Activated CD8-positive, alpha-beta memory T cell treated with anti-CD3 and anti-CD28 coated beads, Interleukin-2, amount 50 U/mL, for 48 hours (primary cell): ENCODE measurements around the gene NEDD8.
"Not testable (repeated sequence)": the region's sequence is repeated elsewhere in the genome, so short reads cannot be mapped to it uniquely, and the experiment has no call there.

ENCODE experiments used
- DNase-seq: peaks from one replicate; pipeline ENCODE4 v3.0.0-alpha.2; 2020

Gene NEDD8

GRCh38 chr14:24216876-24217275 lies 15.3 kb downstream of the NEDD8 start:
- not testable (repeated sequence) for DNase-seq

GRCh38 chr14:24216345-24216699 lies 15.8 kb downstream of the NEDD8 start:
- DNase-seq: no peak

GRCh38 chr14:24215495-24216344 lies 16.4 kb downstream of the NEDD8 start, which contains the start of gene MDP1:
Gene MDP1, minus strand, starts transcription at chr14:24216066. Its CDS starts 111 bp downstream, at chr14:24215955.
- DNase-seq: peak; percentile 89

GRCh38 chr14:24213866-24214662 lies 18.1 kb downstream of the NEDD8 start:
- DNase-seq: no peak

GRCh38 chr14:24212924-24213865 lies 19.0 kb downstream of the NEDD8 start, which contains the start of gene CHMP4A:
Gene CHMP4A, minus strand, starts transcription at chr14:24213488. Its CDS starts 49 bp downstream, at chr14:24213439.
- DNase-seq: peak; percentile 97

- DNase-seq: no peak
These were observed 20.9 kb downstream of the NEDD8 start for GRCh38 chr14:24211311-24211710.

- no peak for DNase-seq
These were observed 24.5 kb downstream of the NEDD8 start for GRCh38 chr14:24207625-24208024.

GRCh38 chr14:24207104-24207551 lies 25.0 kb downstream of the NEDD8 start:
- DNase-seq: no peak

GRCh38 chr14:24206260-24207103 lies 25.7 kb downstream of the NEDD8 start:
- no peak for DNase-seq

GRCh38 chr14:24204163-24205146 lies 27.7 kb downstream of the NEDD8 start:
- no peak for DNase-seq

- DNase-seq: not testable (repeated sequence)
These were observed 28.8 kb downstream of the NEDD8 start for GRCh38 chr14:24203249-24203886.

- DNase-seq: not testable (repeated sequence)
These were observed 29.6 kb downstream of the NEDD8 start for GRCh38 chr14:24202538-24202937.

- no peak for DNase-seq
These were observed 33.2 kb downstream of the NEDD8 start for GRCh38 chr14:24198814-24199524.

GRCh38 chr14:24197056-24197450 lies 35.1 kb downstream of the NEDD8 start:
- DNase-seq: no peak

GRCh38 chr14:24196071-24197055 lies 35.8 kb downstream of the NEDD8 start:
- no peak for DNase-seq

- peak; percentile 93 for DNase-seq
These were observed 36.7 kb downstream of the NEDD8 start, which contains the start of gene TM9SF1 for GRCh38 chr14:24195186-24196070. Gene TM9SF1, minus strand, starts transcription at chr14:24195441. Its CDS starts 422 bp downstream, at chr14:24195019.

GRCh38 chr14:24194873-24195185 lies 37.3 kb downstream of the NEDD8 start:
- no peak for DNase-seq
